Stimulated activated CD8-positive, alpha-beta memory T cell treated with anti-CD3 and anti-CD28 coated beads, Interleukin-4, amount 100 ng/mL, for 24 hours (primary cell): ENCODE data around the gene ADAMTS2.

Source experiments
- DNase-seq: peaks from one replicate; pipeline ENCODE4 v3.0.0-alpha.2; 2020; ENCODE audit warnings: low read depth

ADAMTS2 gene

GRCh38 chr5:179278546-179278945 is 66.7 kb downstream of the ADAMTS2 start:
- DNase-seq = no peak

- no peak for DNase-seq
Observed at GRCh38 chr5:179278119-179278518, 67.1 kb downstream of the ADAMTS2 start.

GRCh38 chr5:179276838-179277395 is 68.3 kb downstream of the ADAMTS2 start:
- DNase-seq = no peak

GRCh38 chr5:179275941-179276837 is 69.1 kb downstream of the ADAMTS2 start:
- no peak for DNase-seq

- DNase-seq = no peak
Observed at GRCh38 chr5:179275381-179275878, 69.8 kb downstream of the ADAMTS2 start.

- DNase-seq = no peak
Observed at GRCh38 chr5:179274321-179275315, 70.6 kb downstream of the ADAMTS2 start.

- DNase-seq = no peak
Observed at GRCh38 chr5:179273441-179274145, 71.7 kb downstream of the ADAMTS2 start.

GRCh38 chr5:179273073-179273435 is 72.2 kb downstream of the ADAMTS2 start:
- DNase-seq = no peak

GRCh38 chr5:179272326-179273072 is 72.8 kb downstream of the ADAMTS2 start:
- no peak for DNase-seq

GRCh38 chr5:179271821-179272325 is 73.4 kb downstream of the ADAMTS2 start:
- no peak for DNase-seq

GRCh38 chr5:179271428-179271734 is 73.9 kb downstream of the ADAMTS2 start:
- DNase-seq = no peak

- no peak for DNase-seq
Observed at GRCh38 chr5:179270581-179271427, 74.5 kb downstream of the ADAMTS2 start.

GRCh38 chr5:179269781-179270543 is 75.3 kb downstream of the ADAMTS2 start:
- no peak for DNase-seq

GRCh38 chr5:179268966-179269693 is 76.1 kb downstream of the ADAMTS2 start:
- DNase-seq = no peak

- DNase-seq = no peak
Observed at GRCh38 chr5:179268399-179268952, 76.8 kb downstream of the ADAMTS2 start.

GRCh38 chr5:179267671-179268083 is 77.6 kb downstream of the ADAMTS2 start:
- no peak for DNase-seq

- no peak for DNase-seq
Observed at GRCh38 chr5:179267071-179267670, 78.1 kb downstream of the ADAMTS2 start.
